ENCODE measurements around the gene ETV5.

- no peak for TF ChIP-seq POLR2A (IDR thresholded peaks at IDR 0.05; ENCODE audit: low read depth, low read length)
- TF ChIP-seq POLR2AphosphoS5 (IDR thresholded peaks at IDR 0.05; ENCODE audit: low read depth, low read length), result no peak
- TF ChIP-seq TAF1 (IDR thresholded peaks at IDR 0.05; ENCODE audit: low read depth, low read length), result no peak
- no peak for TF ChIP-seq POU2F2 (IDR thresholded peaks at IDR 0.05; ENCODE audit: low read depth, low read length)
Measured at GRCh38 chr3:186079925-186080324, 29.0 kb downstream of the ETV5 start.
